ENCODE data around the gene RAD9B.
"Not testable (repeated sequence)": the region's sequence is repeated elsewhere in the genome, so short reads cannot be mapped to it uniquely, and the experiment has no call there.

The RAD9B gene

GRCh38 chr12:110501752-110502738 is at the start of gene RAD9B, which contains the start of gene VPS29:
TSS of gene RAD9B (plus strand) at chr12:110502331. CDS start at chr12:110502338, 7 bp downstream.
TSS of gene VPS29 (minus strand) at chr12:110502111. CDS start at chr12:110502051, 60 bp downstream.
- DNase-seq (ENCODE audit: low spot score): peak; percentile 99

GRCh38 chr12:110453569-110454296 is 48.4 kb upstream of the RAD9B start:
- DNase-seq (ENCODE audit: low spot score): no peak

GRCh38 chr12:110458756-110459155 is 43.4 kb upstream of the RAD9B start:
- DNase-seq (ENCODE audit: low spot score): no peak

GRCh38 chr12:110461189-110461588 is 40.9 kb upstream of the RAD9B start:
- DNase-seq (ENCODE audit: low spot score): not testable (repeated sequence)

GRCh38 chr12:110465024-110465423 is 37.1 kb upstream of the RAD9B start:
- DNase-seq (ENCODE audit: low spot score): no peak

- not testable (repeated sequence) for DNase-seq (ENCODE audit: low spot score)
Observed at GRCh38 chr12:110465765-110466164, 36.4 kb upstream of the RAD9B start.

- no peak for DNase-seq (ENCODE audit: low spot score)
Observed at GRCh38 chr12:110466791-110467190, 35.3 kb upstream of the RAD9B start.

- DNase-seq (ENCODE audit: low spot score): no peak
Observed at GRCh38 chr12:110467847-110468213, 34.3 kb upstream of the RAD9B start.

- peak; percentile 99 for DNase-seq (ENCODE audit: low spot score)
Observed at GRCh38 chr12:110468214-110469048, 33.7 kb upstream of the RAD9B start, which contains the start of the genes FAM216A and GPN3. TSS of gene FAM216A (plus strand) at chr12:110468845. CDS start at chr12:110468876, 31 bp downstream. TSS of gene GPN3 (minus strand) at chr12:110468257. CDS start at chr12:110468203, 54 bp downstream.

- DNase-seq (ENCODE audit: low spot score): no peak
Observed at GRCh38 chr12:110475426-110475825, 26.7 kb upstream of the RAD9B start.

GRCh38 chr12:110498984-110499706 is 3.0 kb upstream of the RAD9B start:
- no peak for DNase-seq (ENCODE audit: low spot score)

GRCh38 chr12:110501399-110501751 is 756 bp upstream of the RAD9B start:
- DNase-seq (ENCODE audit: low spot score): peak; percentile 64

- no peak for DNase-seq (ENCODE audit: low spot score)
Observed at GRCh38 chr12:110503432-110503831, 1.3 kb downstream of the RAD9B start.

GRCh38 chr12:110505332-110505731 is 3.2 kb downstream of the RAD9B start:
- no peak for DNase-seq (ENCODE audit: low spot score)

- no peak for DNase-seq (ENCODE audit: low spot score)
Observed at GRCh38 chr12:110508071-110508586, 6.0 kb downstream of the RAD9B start.

- DNase-seq (ENCODE audit: low spot score): no peak
Observed at GRCh38 chr12:110513842-110514241, 11.7 kb downstream of the RAD9B start.

GRCh38 chr12:110514363-110514762 is 12.2 kb downstream of the RAD9B start:
- DNase-seq (ENCODE audit: low spot score): no peak

- no peak for DNase-seq (ENCODE audit: low spot score)
Observed at GRCh38 chr12:110516995-110517394, 14.9 kb downstream of the RAD9B start.

GRCh38 chr12:110518014-110518413 is 15.9 kb downstream of the RAD9B start:
- not testable (repeated sequence) for DNase-seq (ENCODE audit: low spot score)

GRCh38 chr12:110520876-110521712 is 19.0 kb downstream of the RAD9B start:
- not testable (repeated sequence) for DNase-seq (ENCODE audit: low spot score)
